Measurements from ENCODE around the gene DGCR2.

DNA sequence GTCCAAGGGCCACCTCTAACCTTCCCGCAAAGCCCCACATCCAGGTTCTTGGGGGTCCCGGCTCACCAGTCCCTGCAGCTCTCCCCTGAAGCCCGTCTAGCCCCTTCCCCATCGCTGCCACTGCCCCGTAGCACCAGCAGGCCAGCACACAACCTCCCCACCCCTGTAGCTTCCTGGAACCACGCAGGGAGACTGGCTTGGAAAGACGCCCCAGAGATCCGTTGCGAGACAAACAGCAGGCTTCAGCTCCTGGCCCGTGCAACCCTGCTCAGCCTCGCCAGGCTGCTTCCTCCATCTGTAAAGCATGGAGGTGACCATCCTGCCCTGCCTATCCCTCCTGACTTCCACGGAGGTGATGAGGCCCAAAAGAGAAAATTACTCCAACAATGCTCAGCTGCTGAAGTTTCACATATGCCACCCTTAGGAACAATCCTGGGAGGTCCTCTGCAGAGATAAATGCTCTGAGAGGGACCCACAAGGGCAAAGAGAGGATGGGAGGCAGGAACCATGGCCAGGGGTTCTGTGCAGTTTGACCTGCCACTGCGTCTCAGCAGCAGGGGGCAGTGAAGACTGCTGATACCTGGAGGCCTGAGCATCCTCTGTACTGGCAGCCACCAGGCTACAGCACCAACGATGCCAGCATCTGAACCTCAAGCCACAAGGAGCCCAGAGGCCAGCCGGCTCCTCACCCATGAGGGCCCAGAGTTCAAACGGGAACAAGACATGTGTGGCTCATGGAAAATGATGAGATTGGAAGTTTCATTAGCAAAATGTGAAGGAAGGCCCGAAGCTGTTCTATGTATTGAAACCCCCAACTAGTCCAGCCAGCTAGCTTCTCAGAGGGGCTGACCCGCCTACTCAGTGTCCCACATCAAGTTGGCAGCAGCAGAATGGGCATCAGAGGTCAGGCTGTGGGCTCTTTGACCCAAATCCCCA lies 16.1 kb downstream of the DGCR2 start:
- TF ChIP-seq, protein P1, sequence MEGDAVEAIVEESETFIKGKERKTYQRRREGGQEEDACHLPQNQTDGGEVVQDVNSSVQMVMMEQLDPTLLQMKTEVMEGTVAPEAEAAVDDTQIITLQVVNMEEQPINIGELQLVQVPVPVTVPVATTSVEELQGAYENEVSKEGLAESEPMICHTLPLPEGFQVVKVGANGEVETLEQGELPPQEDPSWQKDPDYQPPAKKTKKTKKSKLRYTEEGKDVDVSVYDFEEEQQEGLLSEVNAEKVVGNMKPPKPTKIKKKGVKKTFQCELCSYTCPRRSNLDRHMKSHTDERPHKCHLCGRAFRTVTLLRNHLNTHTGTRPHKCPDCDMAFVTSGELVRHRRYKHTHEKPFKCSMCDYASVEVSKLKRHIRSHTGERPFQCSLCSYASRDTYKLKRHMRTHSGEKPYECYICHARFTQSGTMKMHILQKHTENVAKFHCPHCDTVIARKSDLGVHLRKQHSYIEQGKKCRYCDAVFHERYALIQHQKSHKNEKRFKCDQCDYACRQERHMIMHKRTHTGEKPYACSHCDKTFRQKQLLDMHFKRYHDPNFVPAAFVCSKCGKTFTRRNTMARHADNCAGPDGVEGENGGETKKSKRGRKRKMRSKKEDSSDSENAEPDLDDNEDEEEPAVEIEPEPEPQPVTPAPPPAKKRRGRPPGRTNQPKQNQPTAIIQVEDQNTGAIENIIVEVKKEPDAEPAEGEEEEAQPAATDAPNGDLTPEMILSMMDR (IDR thresholded peaks at IDR 0.05), result peak in 6 of 12 donors; percentile 7 to 23 (median 15)
- no peak for TF ChIP-seq POLR2A (IDR thresholded peaks at IDR 0.05)

All from heart left ventricle (tissue), 13 donors.